Measurements from ENCODE around the gene KCNK6.

KCNK6 gene

DNA sequence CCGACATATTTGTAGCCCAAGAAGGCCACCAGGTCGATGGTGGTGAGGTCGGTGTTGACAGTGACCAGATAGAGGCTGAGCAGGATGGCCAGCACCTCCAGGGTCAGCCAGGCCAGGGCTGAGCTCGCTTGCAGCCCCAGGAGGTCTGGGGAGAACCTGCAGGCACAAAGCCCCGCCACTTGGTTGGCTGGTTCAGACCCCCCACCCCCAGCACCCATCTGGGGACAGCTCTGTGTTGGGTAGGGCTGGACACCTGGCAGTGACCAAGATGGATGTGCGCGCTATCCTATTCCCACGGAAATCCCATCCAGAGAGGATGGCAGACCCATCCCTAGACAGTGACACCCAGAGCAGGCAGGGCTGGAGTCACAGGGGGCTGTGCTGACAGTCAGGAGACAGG, 12.0 kb upstream of the KCNK6 start:
- no peak for TF ChIP-seq TAF1 (IDR thresholded peaks at IDR 0.05; ENCODE audit: low read depth, low read length)
- no peak for TF ChIP-seq SPI1 (IDR thresholded peaks at IDR 0.05; ENCODE audit: low read depth, low read length)
- TF ChIP-seq POU2F2 (IDR thresholded peaks at IDR 0.05; ENCODE audit: low read depth, low read length): no peak
- TF ChIP-seq POLR2AphosphoS5 (IDR thresholded peaks at IDR 0.05; ENCODE audit: low read depth, low read length): no peak
- TF ChIP-seq POLR2A (IDR thresholded peaks at IDR 0.05; ENCODE audit: low read depth, low read length): no peak
- FAIRE-seq (no peak), DNase-seq (ENCODE audit: insufficient read length, low spot score) (no peak)

DNA sequence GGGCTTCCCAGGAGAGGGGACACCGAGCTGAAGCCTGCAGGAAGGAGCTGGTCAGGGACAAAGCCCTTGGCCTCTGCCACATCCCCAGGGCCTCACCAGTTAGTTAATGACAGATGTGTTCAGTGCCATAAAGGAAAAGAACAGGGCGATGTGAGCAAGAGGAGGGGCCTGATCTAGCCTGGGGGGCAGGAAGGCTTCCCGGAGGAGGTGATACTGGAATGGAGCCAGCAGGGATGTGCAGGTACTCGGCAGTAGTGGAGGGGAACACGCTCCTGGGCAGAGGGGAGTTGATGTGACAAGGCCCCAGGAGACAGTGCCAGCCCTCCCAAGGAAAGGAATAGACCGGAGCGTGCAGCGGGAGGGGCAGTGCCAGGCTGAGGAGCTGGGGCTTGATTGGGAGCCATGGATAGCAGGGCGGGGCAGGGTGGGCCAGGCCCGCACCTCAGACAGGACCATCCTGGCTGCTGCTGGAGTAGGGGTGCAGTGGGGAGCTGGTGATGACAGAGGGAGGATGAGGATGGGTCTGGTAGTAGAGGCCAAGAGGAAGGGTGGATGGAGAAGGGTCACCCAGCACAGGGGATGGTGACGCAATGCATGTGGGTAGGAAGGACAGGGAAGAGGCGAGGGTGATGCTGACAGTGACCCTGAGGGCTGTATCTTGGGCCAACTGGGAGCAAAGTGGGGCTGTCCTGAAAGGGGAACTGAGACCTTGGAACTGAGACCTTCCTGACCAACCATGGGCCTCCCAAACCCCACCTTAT, 11.5 kb upstream of the KCNK6 start:
- TF ChIP-seq POU2F2 (IDR thresholded peaks at IDR 0.05; ENCODE audit: low read depth, low read length) (no peak), SPI1 (IDR thresholded peaks at IDR 0.05; ENCODE audit: low read depth, low read length) (peak; percentile 37; the same call in 1 of the 2 replicates), TAF1 (IDR thresholded peaks at IDR 0.05; ENCODE audit: low read depth, low read length) (no peak)
- DNase-seq (ENCODE audit: insufficient read length, low spot score) (no peak), FAIRE-seq (no peak)

DNA sequence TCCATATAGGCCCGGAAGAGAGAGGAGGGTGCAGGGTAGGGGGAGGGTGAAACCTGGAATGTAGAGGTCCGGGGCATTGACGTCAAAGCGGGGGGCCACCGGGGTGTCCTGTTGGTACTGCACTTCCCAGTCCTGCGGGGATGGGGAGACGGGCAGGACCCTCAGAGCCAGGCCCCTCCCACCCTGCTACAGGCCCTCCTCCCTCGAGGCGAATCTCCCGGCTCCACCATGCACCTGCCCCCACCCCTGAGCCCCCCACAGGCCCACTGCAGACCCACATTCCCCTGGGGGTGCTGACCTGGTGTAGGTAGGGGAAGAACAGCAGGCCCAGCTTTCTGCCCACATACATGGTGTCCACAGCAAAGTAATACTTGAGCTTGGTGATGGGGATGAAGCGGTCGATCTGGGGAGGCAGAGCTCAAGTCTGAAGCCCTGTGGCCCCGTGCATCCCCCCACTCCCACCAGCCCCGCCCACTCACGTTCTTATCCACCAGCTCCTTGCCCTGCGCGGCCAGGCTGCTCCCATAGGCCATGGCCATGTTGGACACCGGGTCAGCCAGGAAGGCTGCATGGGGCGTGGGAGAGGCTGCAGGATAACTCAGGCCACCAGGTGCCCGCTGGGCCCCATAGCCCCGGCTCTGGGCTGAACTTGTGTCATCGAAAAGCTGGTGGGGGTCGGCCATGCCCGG, 10.6 kb upstream of the KCNK6 start:
- no peak for DNase-seq (ENCODE audit: insufficient read length, low spot score)
- FAIRE-seq: no peak
- TF ChIP-seq POLR2AphosphoS5 (IDR thresholded peaks at IDR 0.05; ENCODE audit: low read depth, low read length) (no peak), TAF1 (IDR thresholded peaks at IDR 0.05; ENCODE audit: low read depth, low read length) (no peak), POLR2A (IDR thresholded peaks at IDR 0.05; ENCODE audit: low read depth, low read length) (no peak), PAX5 (IDR thresholded peaks at IDR 0.05; ENCODE audit: insufficient read depth, low read length, severe bottlenecking) (no peak), SPI1 (IDR thresholded peaks at IDR 0.05; ENCODE audit: low read depth, low read length) (no peak), POU2F2 (IDR thresholded peaks at IDR 0.05; ENCODE audit: low read depth, low read length) (no peak)

- DNase-seq (ENCODE audit: insufficient read length, low spot score) (no peak), FAIRE-seq (peak; percentile 35)
- TF ChIP-seq SPI1 (IDR thresholded peaks at IDR 0.05; ENCODE audit: low read depth, low read length) (no peak), PAX5 (IDR thresholded peaks at IDR 0.05; ENCODE audit: insufficient read depth, low read length, severe bottlenecking) (no peak), POLR2A (IDR thresholded peaks at IDR 0.05; ENCODE audit: low read depth, low read length) (no peak), TAF1 (IDR thresholded peaks at IDR 0.05; ENCODE audit: low read depth, low read length) (no peak), POU2F2 (IDR thresholded peaks at IDR 0.05; ENCODE audit: low read depth, low read length) (no peak), POLR2AphosphoS5 (IDR thresholded peaks at IDR 0.05; ENCODE audit: low read depth, low read length) (no peak)
Observed at GRCh38 chr19:38309615-38310278, 9.9 kb upstream of the KCNK6 start.

DNA sequence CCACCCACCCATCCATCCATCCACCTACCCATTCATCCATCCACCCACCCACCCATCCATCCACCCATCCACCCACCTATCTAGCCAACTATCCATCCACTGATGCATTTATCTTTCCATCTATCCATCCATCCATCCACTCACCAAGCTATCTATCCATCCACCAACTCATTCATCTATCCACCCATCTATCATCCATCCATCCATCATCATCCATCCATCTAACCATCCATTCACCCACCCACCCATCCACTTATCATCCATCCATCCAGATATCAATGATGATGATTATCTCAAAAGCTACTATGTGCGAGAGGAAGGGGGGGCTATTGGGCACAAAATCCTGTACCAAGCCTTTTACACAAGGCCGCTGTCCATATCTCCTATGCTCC, 9.4 kb upstream of the KCNK6 start:
- DNase-seq (ENCODE audit: insufficient read length, low spot score) (no peak), FAIRE-seq (no peak)
- TF ChIP-seq POLR2AphosphoS5 (IDR thresholded peaks at IDR 0.05; ENCODE audit: low read depth, low read length) (no peak), POU2F2 (IDR thresholded peaks at IDR 0.05; ENCODE audit: low read depth, low read length) (no peak), SPI1 (IDR thresholded peaks at IDR 0.05; ENCODE audit: low read depth, low read length) (no peak), POLR2A (IDR thresholded peaks at IDR 0.05; ENCODE audit: low read depth, low read length) (no peak), PAX5 (IDR thresholded peaks at IDR 0.05; ENCODE audit: insufficient read depth, low read length, severe bottlenecking) (no peak), TAF1 (IDR thresholded peaks at IDR 0.05; ENCODE audit: low read depth, low read length) (no peak)

DNA sequence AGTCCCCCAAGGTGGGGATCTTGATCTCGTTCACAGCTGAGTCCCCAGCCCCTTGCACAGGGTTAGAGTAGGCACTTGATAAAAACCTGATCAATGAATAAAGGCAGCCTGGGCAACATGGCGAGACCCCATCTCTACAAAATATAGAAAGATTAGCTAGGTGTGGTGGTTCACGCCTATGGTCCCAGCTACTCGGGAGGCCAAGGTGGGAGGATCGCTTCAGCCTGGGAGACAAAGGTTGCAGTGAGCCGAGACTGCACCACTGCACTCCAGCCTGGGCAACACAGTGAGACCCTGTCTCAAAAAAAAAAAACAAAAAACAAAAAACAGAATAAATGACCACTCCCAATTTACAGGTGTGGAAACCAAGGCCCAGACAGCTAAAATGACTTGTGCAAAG, 8.7 kb upstream of the KCNK6 start:
- DNase-seq (ENCODE audit: insufficient read length, low spot score) (no peak), FAIRE-seq (no peak)
- no peak for TF ChIP-seq POU2F2 (IDR thresholded peaks at IDR 0.05; ENCODE audit: low read depth, low read length)
- TF ChIP-seq PAX5 (IDR thresholded peaks at IDR 0.05; ENCODE audit: insufficient read depth, low read length, severe bottlenecking): no peak
- TF ChIP-seq TAF1 (IDR thresholded peaks at IDR 0.05; ENCODE audit: low read depth, low read length): no peak
- no peak for TF ChIP-seq SPI1 (IDR thresholded peaks at IDR 0.05; ENCODE audit: low read depth, low read length)
- no peak for TF ChIP-seq POLR2AphosphoS5 (IDR thresholded peaks at IDR 0.05; ENCODE audit: low read depth, low read length)
- no peak for TF ChIP-seq POLR2A (IDR thresholded peaks at IDR 0.05; ENCODE audit: low read depth, low read length)

GRCh38 chr19:38315657-38316476, 3.8 kb upstream of the KCNK6 start, which contains the start of gene YIF1B:
YIF1B (minus strand) TSS chr19:38315947; CDS start chr19:38315917, 30 bp downstream.
- no peak for TF ChIP-seq POLR2AphosphoS5 (IDR thresholded peaks at IDR 0.05; ENCODE audit: low read depth, low read length)
- TF ChIP-seq POLR2A (IDR thresholded peaks at IDR 0.05; ENCODE audit: low read depth, low read length): no peak
- TF ChIP-seq PAX5 (IDR thresholded peaks at IDR 0.05; ENCODE audit: insufficient read depth, low read length, severe bottlenecking): no peak
- TF ChIP-seq SPI1 (IDR thresholded peaks at IDR 0.05; ENCODE audit: low read depth, low read length): no peak
- TF ChIP-seq TAF1 (IDR thresholded peaks at IDR 0.05; ENCODE audit: low read depth, low read length): no peak
- no peak for TF ChIP-seq POU2F2 (IDR thresholded peaks at IDR 0.05; ENCODE audit: low read depth, low read length)
- FAIRE-seq (peak; percentile 97), DNase-seq (ENCODE audit: insufficient read length, low spot score) (peak; percentile 98)

DNA sequence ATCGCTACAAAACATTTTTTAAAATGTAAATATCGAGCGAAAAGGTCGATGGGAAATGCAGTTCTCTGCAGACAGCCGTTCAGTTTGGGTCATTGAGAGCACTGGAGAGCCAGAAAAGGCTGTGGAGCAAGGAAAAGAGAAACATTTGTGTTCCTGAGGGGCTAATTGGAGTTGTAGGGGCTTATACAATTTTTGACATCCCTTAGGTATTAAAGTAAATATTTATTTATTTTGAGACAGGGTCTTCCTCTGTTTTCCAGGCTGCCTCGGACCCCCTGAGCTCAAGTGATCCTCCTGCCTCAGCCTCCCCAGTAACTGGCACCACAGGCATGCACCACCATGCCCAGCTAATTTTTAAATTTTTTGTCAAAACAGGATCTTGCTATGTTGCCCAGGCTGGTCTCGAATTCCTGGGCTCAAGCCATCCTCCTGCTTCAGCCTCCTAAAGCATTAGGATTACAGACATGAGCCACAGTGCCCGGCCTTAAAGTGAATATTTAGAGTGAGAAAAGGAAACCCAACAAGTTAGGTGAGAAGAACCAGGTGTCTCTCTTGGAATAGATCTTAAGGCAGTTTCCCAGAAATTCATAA, 3.1 kb upstream of the KCNK6 start:
- DNase-seq (ENCODE audit: insufficient read length, low spot score): no peak
- TF ChIP-seq PAX5 (IDR thresholded peaks at IDR 0.05; ENCODE audit: insufficient read depth, low read length, severe bottlenecking): no peak
- FAIRE-seq: no peak

All from GM12891 (cell line).